Body of pancreas (tissue), 4 donors: Measurements from ENCODE around the gene ANKRD31.

Experiments
- POLR2A ChIP-seq, 3 donors: fragments of 450-650 bp; IDR thresholded peaks; one replicate each; pipeline ENCODE4 v1.6.1; 2016; ENCODE audit warnings: antibody characterized with exemption in 3 of 3, mild to moderate bottlenecking in 2 of 3
- TF ChIP-seq, protein P1 (sequence below), 7 experiments: fragments of 450-650 bp in 4 of 7; fragments of 200-600 bp in 3 of 7; sonication (generic) in 3 of 7; IDR thresholded peaks; one replicate each; pipeline ENCODE4 v1.5.1; 2016 to 2019; ENCODE audit warnings: antibody characterized with exemption in 7 of 7

DNA sequence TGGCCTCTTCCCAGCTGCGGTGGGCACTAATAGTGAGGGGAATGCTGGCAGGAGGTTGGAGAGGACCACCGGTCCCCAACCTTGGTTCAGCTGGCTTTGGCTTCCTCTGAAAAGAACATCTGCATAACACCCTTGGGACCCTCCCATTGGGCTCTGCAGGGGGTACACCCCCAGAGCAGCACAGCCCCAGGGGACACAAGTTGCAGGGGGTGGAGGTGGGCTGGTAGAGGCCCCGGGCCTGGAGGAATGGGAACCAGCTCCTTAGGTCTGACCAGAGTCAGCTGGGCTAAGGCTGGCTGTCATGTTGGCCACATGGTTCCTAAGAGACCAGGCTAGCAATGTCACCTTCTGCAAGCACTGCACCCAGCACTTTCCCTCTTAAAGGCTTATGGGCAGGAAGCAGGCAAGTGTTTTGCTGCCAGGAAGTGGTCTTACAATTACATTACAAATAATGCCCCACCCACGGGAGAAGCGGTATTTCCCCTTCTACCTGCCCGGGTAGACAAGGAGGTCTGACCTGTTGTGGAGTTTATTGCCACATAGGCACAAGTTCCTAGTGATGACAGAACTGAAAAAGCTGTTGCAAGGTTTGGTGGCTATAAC, 202.4 kb downstream of the ANKRD31 start:
- no peak for TF ChIP-seq POLR2A (IDR thresholded peaks at IDR 0.05)
- TF ChIP-seq, protein P1, sequence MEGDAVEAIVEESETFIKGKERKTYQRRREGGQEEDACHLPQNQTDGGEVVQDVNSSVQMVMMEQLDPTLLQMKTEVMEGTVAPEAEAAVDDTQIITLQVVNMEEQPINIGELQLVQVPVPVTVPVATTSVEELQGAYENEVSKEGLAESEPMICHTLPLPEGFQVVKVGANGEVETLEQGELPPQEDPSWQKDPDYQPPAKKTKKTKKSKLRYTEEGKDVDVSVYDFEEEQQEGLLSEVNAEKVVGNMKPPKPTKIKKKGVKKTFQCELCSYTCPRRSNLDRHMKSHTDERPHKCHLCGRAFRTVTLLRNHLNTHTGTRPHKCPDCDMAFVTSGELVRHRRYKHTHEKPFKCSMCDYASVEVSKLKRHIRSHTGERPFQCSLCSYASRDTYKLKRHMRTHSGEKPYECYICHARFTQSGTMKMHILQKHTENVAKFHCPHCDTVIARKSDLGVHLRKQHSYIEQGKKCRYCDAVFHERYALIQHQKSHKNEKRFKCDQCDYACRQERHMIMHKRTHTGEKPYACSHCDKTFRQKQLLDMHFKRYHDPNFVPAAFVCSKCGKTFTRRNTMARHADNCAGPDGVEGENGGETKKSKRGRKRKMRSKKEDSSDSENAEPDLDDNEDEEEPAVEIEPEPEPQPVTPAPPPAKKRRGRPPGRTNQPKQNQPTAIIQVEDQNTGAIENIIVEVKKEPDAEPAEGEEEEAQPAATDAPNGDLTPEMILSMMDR (IDR thresholded peaks at IDR 0.05), result no peak
